K562 (cell line): ENCODE data around the gene LYRM1. TPM values are rescaled to one million over a fixed set of nuclear protein-coding genes. Genes with fewer than 3 reads are reported as not detected.
A peak's percentile ranks its signal among the peaks of the same experiment; 100 is the strongest.

Experiments used
- BDP1 ChIP-seq: IDR thresholded peaks from 3 replicates; pipeline ENCODE4 v1.6.1; 2011; ENCODE audit not compliant: insufficient read length, insufficient read depth
- CEBPB ChIP-seq: fragments of 450-650 bp; IDR thresholded peaks from 2 replicates; pipeline ENCODE4 v1.6.1; 2016; ENCODE audit warnings: missing genetic modification characterization, missing compliant biosample characterization
- CLOCK ChIP-seq: fragments of 250-450 bp; sonication (Bioruptor Pico); IDR thresholded peaks from 2 replicates; pipeline ENCODE4 v1.4.0; 2020; ENCODE audit warnings: mild to moderate bottlenecking, moderate library complexity, borderline replicate concordance
- CREBBP ChIP-seq: IDR thresholded peaks from one replicate; pipeline ENCODE4 v1.6.1; 2012; ENCODE audit warnings: low read depth, mild to moderate bottlenecking, control low read depth, inconsistent platforms, low read length
- CSDE1 ChIP-seq, 2 experiments: fragments of 450-650 bp; IDR thresholded peaks; 2 replicates each; pipeline ENCODE4 v1.6.1; 2016; ENCODE audit warnings: mild to moderate bottlenecking in 1 of 2
- CTCFL ChIP-seq: IDR thresholded peaks from 2 replicates; pipeline ENCODE4 v1.6.1; 2011; ENCODE audit warnings: borderline replicate concordance, low read depth, mild to moderate bottlenecking, moderate library complexity, low read length; ENCODE audit not compliant: insufficient read depth, poor library complexity, severe bottlenecking
- E2F1 ChIP-seq: sonication (generic); formaldehyde crosslinking; IDR thresholded peaks from 2 replicates; pipeline ENCODE4 v1.8.1; 2023; ENCODE audit warnings: mild to moderate bottlenecking, missing genetic modification reagents, moderate library complexity
- ELK3 ChIP-seq: fragments of 450-650 bp; formaldehyde crosslinking; IDR thresholded peaks from 2 replicates; pipeline ENCODE4 v1.4.0; 2020; ENCODE audit warnings: mild to moderate bottlenecking
- ILF3 ChIP-seq: fragments of 450-650 bp; IDR thresholded peaks from 2 replicates; pipeline ENCODE4 v1.6.1; 2018; ENCODE audit warnings: antibody characterized with exemption, mild to moderate bottlenecking, moderate library complexity, borderline replicate concordance
- NUFIP1 ChIP-seq: fragments of 450-650 bp; IDR thresholded peaks from 2 replicates; pipeline ENCODE4 v1.6.1; 2018; ENCODE audit not compliant: partially characterized antibody
- PRMT5 ChIP-seq: sonication (generic); formaldehyde crosslinking; IDR thresholded peaks from 2 replicates; pipeline ENCODE4 v1.5.0; 2020; ENCODE audit warnings: missing genetic modification reagents
- SFPQ ChIP-seq: fragments of 200-400 bp; formaldehyde crosslinking; IDR thresholded peaks from 2 replicates; pipeline ENCODE4 v1.6.1; 2017; ENCODE audit warnings: mild to moderate bottlenecking, low read depth, low read length, moderate library complexity
- THRA ChIP-seq: fragments of 450-650 bp; IDR thresholded peaks from 2 replicates; pipeline ENCODE4 v1.6.1; 2017; ENCODE audit warnings: mild to moderate bottlenecking, moderate library complexity
- ZNF277 ChIP-seq: fragments of 250-450 bp; sonication (Bioruptor Pico); IDR thresholded peaks from 2 replicates; pipeline ENCODE4 v1.8.0; 2022; ENCODE audit warnings: inconsistent platforms, mild to moderate bottlenecking, moderate library complexity, borderline replicate concordance
- polyA plus RNA-seq, 8 experiments: library from polyadenylated mRNA; depleted of rRNA in 4 of 8; stranded (reverse) in 5 of 8; unstranded in 3 of 8; fragments of >200 nt; fragmentation: Nextera tagmentation in 2 of 8; fragmentation: Illumina TruSeq in 1 of 8; extraction: Ambion mirVana in 2 of 8; extraction: Trizol in 1 of 8; gene quantifications; 2 replicates each; pipeline versions ENCODE4 v1.2.1 to v1.2.3, GENCODE V29; 2011 to 2014; ENCODE audit warnings: inconsistent platforms in 1 of 8, missing spikeins in 1 of 8
- total RNA-seq, 7 experiments: library from RNA; depleted of rRNA in 6 of 7; stranded (reverse); fragments of >200 nt in 6 of 7; fragmentation: Illumina TruSeq in 2 of 7; extraction: Trizol in 2 of 7; gene quantifications; 2 replicates each; pipeline versions ENCODE4 v1.2.1 to v1.2.3, GENCODE V29; 2011 to 2021; ENCODE audit warnings: low replicate concordance in 1 of 7

Gene LYRM1
- total and polyA plus RNA-seq, 9 of the 15 experiments (the other 6 are each of a cell fraction or from before 2014, with no cell fraction given) = 17.5 to 44.1 (median 32.7) TPM

GRCh38 chr16:20944861-20945574, 44.4 kb downstream of the LYRM1 start (continued):
- no peak for TF ChIP-seq PRMT5 (CRISPR knock-in tag)
- peak; percentile 69 for TF ChIP-seq CEBPB
- TF ChIP-seq ELK3 (CRISPR knock-in tag) = peak; percentile 98
- no peak for TF ChIP-seq ILF3
- TF ChIP-seq THRA = no peak
- peak; percentile 99 for TF ChIP-seq CLOCK (CRISPR knock-in tag)
- TF ChIP-seq SFPQ = no peak
- no peak for TF ChIP-seq CREBBP
- TF ChIP-seq BDP1 = no peak
- peak; percentile 90 for TF ChIP-seq NUFIP1
- no peak for TF ChIP-seq ZNF277
- TF ChIP-seq CTCFL = no peak
- no peak for TF ChIP-seq E2F1 (CRISPR knock-in tag)
- no peak for TF ChIP-seq CSDE1 (IDR thresholded peaks at IDR 0.05)
